T-cell (primary cell): ENCODE results near the gene HLA-B. TPM values are rescaled to one million over a fixed set of nuclear protein-coding genes. Genes with fewer than 3 reads are reported as not detected.
"Not testable (repeated sequence)": the region's sequence is repeated elsewhere in the genome, so short reads cannot be mapped to it uniquely, and the experiment has no call there.

Experiments
- ATAC-seq, 4 experiments: fragments of 200-7000 bp in 3 of 4; fragments of 150-1000 bp in 1 of 4; cut with Tn5 transposase; replicated peaks in 1 of 4; 1 replicate in 3 of 4; 2 replicates in 1 of 4; pipeline ENCODE4 v1.10.0; 2021; ENCODE audit warnings: moderate library complexity in 3 of 4, mild to moderate bottlenecking in 2 of 4, moderate number of reproducible peaks in 1 of 4
- CTCF ChIA-PET, 2 donors: fragments of 300-600 bp; sonication (Branson Sonifier 250); formaldehyde crosslinking; loops; one replicate each; lab custom pipeline; 2022; ENCODE audit warnings: antibody characterized with exemption in 2 of 2; lab: Charles Lee
- POLR2A ChIA-PET, 2 donors: fragments of 300-600 bp; sonication (Branson Sonifier 250); formaldehyde crosslinking; loops; one replicate each; lab custom pipeline; 2022; ENCODE audit warnings: antibody characterized with exemption in 2 of 2; lab: Charles Lee
- DNase-seq, 35 experiments: peaks; one replicate each; pipeline versions ENCODE4 v3.0.0 to v3.0.0-alpha.2; 2013 to 2023
- H3K27ac ChIP-seq: one replicate; pipeline ENCODE4 v1.5.1; 2013; ENCODE audit warnings: low read length
- H3K27me3 ChIP-seq, 2 experiments: replicated peaks in 1 of 2; 1 replicate in 1 of 2; 2 replicates in 1 of 2; pipeline versions ENCODE4 v1.6.1 to v1.7.0; 2013; ENCODE audit warnings: low read length in 1 of 2, mixed read lengths in 1 of 2; ENCODE audit not compliant: control insufficient read depth in 2 of 2, insufficient read depth in 2 of 2; ENCODE audit errors: extremely low read depth in 1 of 2
- H3K36me3 ChIP-seq, 2 donors: 1 replicate in 1 of 2; 2 replicates in 1 of 2; pipeline versions ENCODE4 v1.6.1 to v1.7.0; 2013; ENCODE audit warnings: low read length in 1 of 2; ENCODE audit not compliant: control insufficient read depth in 2 of 2, insufficient read depth in 1 of 2; ENCODE audit errors: extremely low read depth in 1 of 2
- H3K4me1 ChIP-seq, 2 experiments: 1 replicate in 1 of 2; 2 replicates in 1 of 2; pipeline versions ENCODE4 v1.6.1 to v1.7.0; 2013; ENCODE audit warnings: low read length in 2 of 2, mixed read lengths in 1 of 2; ENCODE audit not compliant: insufficient read depth in 2 of 2, control insufficient read depth in 1 of 2; ENCODE audit errors: extremely low read depth in 1 of 2
- H3K4me3 ChIP-seq, 2 donors: 1 replicate in 1 of 2; 2 replicates in 1 of 2; pipeline versions ENCODE4 v1.5.1 to v1.7.0; 2013; ENCODE audit warnings: mild to moderate bottlenecking in 2 of 2, low read length in 1 of 2, moderate library complexity in 1 of 2; ENCODE audit not compliant: control insufficient read depth in 1 of 2; ENCODE audit errors: extremely low read depth in 1 of 2
- H3K9me3 ChIP-seq: 2 replicates; pipeline ENCODE4 v1.7.0; 2013
- H3K27ac Mint-ChIP-seq, 2 donors: one replicate each; pipeline ENCODE4 v1.8.0; 2020 to 2021; ENCODE audit warnings: mild to moderate bottlenecking in 2 of 2, mixed read lengths in 2 of 2
- H3K27me3 Mint-ChIP-seq, 2 donors: one replicate each; pipeline ENCODE4 v1.8.0; 2021 to 2022; ENCODE audit warnings: mixed read lengths in 2 of 2
- H3K36me3 Mint-ChIP-seq: one replicate; pipeline ENCODE4 v1.8.0; 2021; ENCODE audit warnings: mixed read lengths
- H3K4me1 Mint-ChIP-seq, 3 donors: one replicate each; pipeline ENCODE4 v1.8.0; 2020 to 2022; ENCODE audit warnings: mixed read lengths in 3 of 3, mild to moderate bottlenecking in 1 of 3
- H3K4me3 Mint-ChIP-seq, 3 donors: one replicate each; pipeline ENCODE4 v1.8.0; 2020 to 2022; ENCODE audit warnings: mild to moderate bottlenecking in 3 of 3, mixed read lengths in 3 of 3, moderate library complexity in 3 of 3
- H3K9me3 Mint-ChIP-seq, 3 donors: one replicate each; pipeline ENCODE4 v1.8.0; 2020 to 2022; ENCODE audit warnings: mixed read lengths in 3 of 3
- WGBS: methylation state at CpG from one replicate; pipeline ENCODE4 v1.1.5; 2013; ENCODE audit warnings: missing lambda C conversion rate; ENCODE audit not compliant: insufficient coverage; 5-methylcytosine and 5-hydroxymethylcytosine counted together
- total RNA-seq, 35 experiments: library from RNA in 6 of 35; stranded (reverse) in 6 of 35; fragments of 120-200 nt in 1 of 35; gene quantifications; one replicate each; pipeline versions ENCODE4 v1.2.1 to v1.2.4 and lab custom pipeline; 2013 to 2026

HLA-B gene
- total RNA-seq, 5 donors from 2014 or later (not counting 1 experiment from before 2014, with no cell fraction given): 6,093 to 7,629 (median 6,896) TPM

- H3K27me3 ChIP-seq: no peaks in the 10 kb centered on the region
- H3K4me1 ChIP-seq: peaks cover 23 to 52% of the 10 kb centered on the region in 2 experiments
- WGBS: 11% methylated on average over 3 of the region's 4 CpGs
- no peaks in the 10 kb centered on the region for H3K9me3 ChIP-seq
- no peaks in the 10 kb centered on the region for H3K27me3 Mint-ChIP-seq
- ChIA-PET CTCF (interaction anchor here in 1 of 2 donors (0.6 kb wide), 1 partner anchor 196 kb away, joined by 3 read pairs; no protein-coding TSS in a partner anchor), POLR2A (interaction anchor here (0.6 to 1.5 kb wide), 7 partner anchors 9 to 997 kb away, joined by 3 to 7 read pairs (median 4); no protein-coding TSS in a partner anchor)
- ATAC-seq: no peak
- H3K36me3 ChIP-seq: no peaks in the 10 kb centered on the region
- H3K4me3 ChIP-seq: peak overlapping the region in 1 of 2 donors; percentile 71
- DNase-seq: peak in 1 of 35 experiments; percentile 31
- H3K4me1 Mint-ChIP-seq: peaks cover 67 to 79% (median 76%) of the 10 kb centered on the region in 3 donors
- H3K36me3 Mint-ChIP-seq: peaks cover 3% of the 10 kb centered on the region
- peak overlapping the region; percentile 86 to 97 (median 96) for H3K4me3 Mint-ChIP-seq
- H3K27ac ChIP-seq: peak overlapping the region; percentile 85
- H3K9me3 Mint-ChIP-seq: no peaks in the 10 kb centered on the region
- peak overlapping the region; percentile 89 to 96 for H3K27ac Mint-ChIP-seq
Observed at GRCh38 chr6:31401403-31401802, 44.4 kb upstream of the HLA-B start.

DNA sequence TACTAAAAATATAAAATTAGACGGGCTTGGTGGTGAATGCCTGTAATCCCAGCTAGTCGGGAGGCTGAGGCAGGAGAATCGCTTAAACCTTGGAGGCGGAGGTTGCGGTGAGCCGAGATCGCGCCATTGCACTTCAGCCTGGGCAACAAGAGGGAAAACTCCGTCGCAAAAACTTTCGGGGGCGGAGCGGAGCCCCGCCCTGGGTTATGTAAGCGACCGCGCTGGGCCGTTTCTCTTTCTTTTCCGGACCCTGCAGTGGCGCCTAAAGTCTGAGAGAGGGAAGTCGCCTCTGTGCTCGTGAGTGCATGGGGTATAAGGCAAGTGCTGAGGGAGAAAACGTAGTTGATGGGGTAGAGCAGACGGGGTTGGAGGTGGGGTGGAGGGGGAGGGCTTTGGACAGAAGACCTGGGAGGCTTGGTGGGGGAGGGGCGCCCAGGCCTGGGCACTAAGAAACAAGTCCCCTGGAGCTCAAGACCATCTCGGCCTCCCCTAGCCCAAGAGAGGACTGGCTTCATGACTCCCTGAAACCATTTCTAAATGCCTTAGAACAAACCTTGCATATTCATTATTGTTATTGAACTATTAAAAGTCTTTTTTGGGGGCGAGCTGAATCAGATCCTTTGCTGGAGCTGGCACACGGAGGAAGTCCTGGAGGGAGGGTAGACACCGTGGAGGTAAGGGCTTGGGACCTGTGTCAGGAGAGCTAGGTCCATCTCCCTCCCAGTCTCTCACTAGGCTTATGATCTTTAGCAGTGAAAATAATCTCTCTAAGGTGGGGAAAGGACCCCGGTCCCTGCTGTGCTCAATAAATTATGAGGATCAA, 43.7 kb upstream of the HLA-B start:
- under 1% methylated on average over 19 of the region's 30 CpGs for WGBS
- ATAC-seq (peak; percentile 60 to 66 (median 64)), DNase-seq (peak; percentile 33 to 84 (median 72))
- H3K9me3 ChIP-seq: no peaks in the 10 kb centered on the region
- Mint-ChIP-seq H3K27ac (peak overlapping the region; percentile 89 to 96), H3K4me1 (peaks cover 60 to 79% (median 70%) of the 10 kb centered on the region in 3 donors), H3K27me3 (no peaks in the 10 kb centered on the region), H3K36me3 (peaks cover 3% of the 10 kb centered on the region), H3K9me3 (no peaks in the 10 kb centered on the region), H3K4me3 (peak overlapping the region; percentile 86 to 97 (median 96))
- CTCF ChIA-PET: interaction anchor here in 1 of 2 donors (0.7 kb wide), 1 partner anchor 46 kb away, joined by 3 read pairs; no protein-coding TSS in a partner anchor
- no peaks in the 10 kb centered on the region for H3K27me3 ChIP-seq
- H3K4me3 ChIP-seq: peak overlapping the region; percentile 71 to 74
- peaks cover 23 to 53% of the 10 kb centered on the region in 2 experiments for H3K4me1 ChIP-seq
- H3K27ac ChIP-seq: peak overlapping the region; percentile 85
- POLR2A ChIA-PET: interaction anchor here (0.6 to 1.5 kb wide), 8 partner anchors 8 to 791 kb away, joined by 3 to 7 read pairs (median 4); no protein-coding TSS in a partner anchor
- no peaks in the 10 kb centered on the region for H3K36me3 ChIP-seq

GRCh38 chr6:31399589-31400466, 42.8 kb upstream of the HLA-B start:
- POLR2A ChIA-PET: interaction anchor here in 1 of 2 donors (0.7 to 1.2 kb wide), 2 partner anchors 141 to 177 kb away, joined by 3 read pairs; no protein-coding TSS in a partner anchor
- H3K27me3 ChIP-seq: no peaks in the 10 kb centered on the region
- H3K9me3 ChIP-seq: no peaks in the 10 kb centered on the region
- peak overlapping the region; percentile 71 to 74 for H3K4me3 ChIP-seq
- Mint-ChIP-seq H3K4me3 (peak overlapping the region; percentile 86 to 97 (median 96)), H3K27me3 (no peaks in the 10 kb centered on the region), H3K36me3 (peaks cover 4% of the 10 kb centered on the region), H3K4me1 (peaks cover 56 to 76% (median 68%) of the 10 kb centered on the region in 3 donors), H3K27ac (peak overlapping the region; percentile 89 to 96), H3K9me3 (no peaks in the 10 kb centered on the region)
- DNase-seq (peak in 29 of 35 experiments; percentile 10 to 77 (median 35)), ATAC-seq (peak; percentile 19 to 34 (median 24))
- peak overlapping the region; percentile 85 for H3K27ac ChIP-seq
- WGBS: under 1% methylated on average over 48 of the region's 57 CpGs
- H3K4me1 ChIP-seq: peaks cover 23 to 53% of the 10 kb centered on the region in 2 experiments
- CTCF ChIA-PET: interaction anchor here (0.7 to 1.4 kb wide), 4 partner anchors 19 to 122 kb away, joined by 4 to 7 read pairs (median 5); no protein-coding TSS in a partner anchor
- peaks cover 0 to 3% of the 10 kb centered on the region in 2 donors for H3K36me3 ChIP-seq

DNA sequence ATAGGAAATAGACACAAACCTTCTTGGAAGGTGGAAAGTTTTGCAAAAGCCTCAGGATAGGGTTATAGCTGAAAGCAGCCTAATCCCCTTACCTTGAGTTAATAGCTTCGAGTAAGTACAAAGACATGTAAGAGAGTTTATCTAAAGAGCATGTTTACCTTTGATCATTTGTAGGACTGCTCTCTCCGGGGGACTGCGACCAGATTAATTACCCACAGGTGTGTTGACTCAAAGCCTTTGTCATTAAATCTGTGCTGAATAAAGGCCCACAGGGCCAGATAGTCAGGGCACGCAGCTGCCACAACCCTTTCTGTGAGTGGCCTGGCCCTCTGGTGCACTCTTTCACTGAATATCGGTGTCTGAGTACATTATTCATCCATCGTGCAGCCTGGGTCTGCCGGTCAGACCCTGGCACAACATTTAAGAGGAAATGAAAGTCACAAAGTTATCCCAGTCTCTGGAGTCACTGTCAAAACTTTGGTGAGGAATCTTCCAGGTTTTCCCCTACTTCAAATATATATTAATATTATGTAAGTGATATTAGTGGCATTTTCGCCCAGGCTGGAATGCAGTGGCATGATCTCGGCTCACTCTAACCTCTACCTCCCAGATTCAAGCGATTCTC, 41.0 kb upstream of the HLA-B start:
- H3K27me3 Mint-ChIP-seq: no peaks in the 10 kb centered on the region
- Histone ChIP-seq H3K9me3 (no peaks in the 10 kb centered on the region), H3K4me3 (no peak overlapping the region), H3K4me1 (peaks cover 20 to 39% of the 10 kb centered on the region in 2 experiments), H3K27ac (no peak overlapping the region), H3K27me3 (no peaks in the 10 kb centered on the region), H3K36me3 (peaks cover 0 to 17% of the 10 kb centered on the region in 2 donors)
- H3K27ac Mint-ChIP-seq: no peak overlapping the region
- H3K9me3 Mint-ChIP-seq: no peaks in the 10 kb centered on the region
- peak overlapping the region in 1 of 3 donors; percentile 86 for H3K4me3 Mint-ChIP-seq
- WGBS: 92% methylated on average over 6 of the region's 10 CpGs
- CTCF ChIA-PET: interaction anchor here (0.6 to 1.9 kb wide), 7 partner anchors 41 to 372 kb away, joined by 3 to 7 read pairs (median 3); no protein-coding TSS in a partner anchor
- POLR2A ChIA-PET: no interaction called here
- peaks cover 16% of the 10 kb centered on the region for H3K36me3 Mint-ChIP-seq
- peaks cover 49 to 65% (median 53%) of the 10 kb centered on the region in 3 donors for H3K4me1 Mint-ChIP-seq
- DNase-seq (no peak), ATAC-seq (no peak)

- not testable (repeated sequence) for ATAC-seq, H3K9me3 Mint-ChIP-seq, H3K27me3 ChIP-seq, H3K27me3 Mint-ChIP-seq, H3K4me3 ChIP-seq, H3K9me3 ChIP-seq, H3K27ac ChIP-seq, DNase-seq
- Mint-ChIP-seq H3K36me3 (peaks cover 16% of the 10 kb centered on the region), H3K4me3 (peak overlapping the region; percentile 22 to 34 (median 34)), H3K27ac (peak overlapping the region in 1 of 2 donors; percentile 57), H3K4me1 (peaks cover 41 to 57% (median 45%) of the 10 kb centered on the region in 3 donors)
- CTCF ChIA-PET: interaction anchor here in 1 of 2 donors (0.7 to 1.9 kb wide), 6 partner anchors 42 to 373 kb away, joined by 3 to 7 read pairs (median 3); no protein-coding TSS in a partner anchor
- POLR2A ChIA-PET: interaction anchor here in 1 of 2 donors (0.6 kb wide), 2 partner anchors 203 to 874 kb away, joined by 3 read pairs; no protein-coding TSS in a partner anchor
- 22% methylated on average over 5 of the region's 8 CpGs for WGBS
- peaks cover 14 to 30% of the 10 kb centered on the region in 2 experiments for H3K4me1 ChIP-seq
- peaks cover 0 to 17% of the 10 kb centered on the region in 2 donors for H3K36me3 ChIP-seq
Observed at GRCh38 chr6:31397153-31397499, 40.1 kb upstream of the HLA-B start.
